ENCODE data around the gene RCBTB2.

- no peak for TF ChIP-seq EZH2 (IDR thresholded peaks at IDR 0.05; ENCODE audit: borderline replicate concordance, low read length)
- TF ChIP-seq CTCF (IDR thresholded peaks at IDR 0.05; ENCODE audit: low read length): no peak
Measured at GRCh38 chr13:48547663-48548092, 14.8 kb upstream of the RCBTB2 start.

All from OCI-LY1 (cell line).